Tibial nerve (tissue), 3 donors: ENCODE measurements around the gene CDH20.

Experiments
- POLR2A ChIP-seq, 2 donors: fragments of 450-650 bp; IDR thresholded peaks; one replicate each; pipeline ENCODE4 v1.6.1; 2017; ENCODE audit warnings: antibody characterized with exemption in 2 of 2, mild to moderate bottlenecking in 2 of 2, moderate library complexity in 2 of 2
- TF ChIP-seq, protein P1 (sequence below), 5 experiments: fragments of 200-600 bp in 3 of 5; fragments of 450-650 bp in 2 of 5; sonication (generic) in 3 of 5; IDR thresholded peaks; one replicate each; pipeline ENCODE4 v1.5.1; 2016 to 2019; ENCODE audit warnings: antibody characterized with exemption in 5 of 5, mild to moderate bottlenecking in 3 of 5, moderate library complexity in 2 of 5

DNA sequence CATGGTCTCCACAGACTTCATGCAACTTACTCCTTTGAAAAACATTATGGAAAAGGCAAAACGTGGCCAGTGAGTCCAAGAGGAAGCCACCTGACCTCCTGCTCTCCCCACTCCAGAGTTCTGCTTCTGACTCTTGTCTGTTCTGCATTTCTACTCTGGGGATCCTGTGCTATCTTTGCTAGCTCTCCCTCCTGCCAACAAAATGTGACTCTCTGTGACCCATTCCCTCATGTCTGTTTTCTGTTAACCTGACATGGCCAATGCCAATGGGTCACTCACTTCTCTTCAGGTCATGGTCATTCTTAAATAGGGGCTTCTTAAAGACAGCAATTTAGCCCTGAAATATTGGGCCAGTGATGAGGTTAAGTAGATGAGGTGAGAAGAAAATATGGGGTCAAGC is 210.3 kb downstream of the CDH20 start:
- no peak for TF ChIP-seq POLR2A (IDR thresholded peaks at IDR 0.05)
- TF ChIP-seq, protein P1, sequence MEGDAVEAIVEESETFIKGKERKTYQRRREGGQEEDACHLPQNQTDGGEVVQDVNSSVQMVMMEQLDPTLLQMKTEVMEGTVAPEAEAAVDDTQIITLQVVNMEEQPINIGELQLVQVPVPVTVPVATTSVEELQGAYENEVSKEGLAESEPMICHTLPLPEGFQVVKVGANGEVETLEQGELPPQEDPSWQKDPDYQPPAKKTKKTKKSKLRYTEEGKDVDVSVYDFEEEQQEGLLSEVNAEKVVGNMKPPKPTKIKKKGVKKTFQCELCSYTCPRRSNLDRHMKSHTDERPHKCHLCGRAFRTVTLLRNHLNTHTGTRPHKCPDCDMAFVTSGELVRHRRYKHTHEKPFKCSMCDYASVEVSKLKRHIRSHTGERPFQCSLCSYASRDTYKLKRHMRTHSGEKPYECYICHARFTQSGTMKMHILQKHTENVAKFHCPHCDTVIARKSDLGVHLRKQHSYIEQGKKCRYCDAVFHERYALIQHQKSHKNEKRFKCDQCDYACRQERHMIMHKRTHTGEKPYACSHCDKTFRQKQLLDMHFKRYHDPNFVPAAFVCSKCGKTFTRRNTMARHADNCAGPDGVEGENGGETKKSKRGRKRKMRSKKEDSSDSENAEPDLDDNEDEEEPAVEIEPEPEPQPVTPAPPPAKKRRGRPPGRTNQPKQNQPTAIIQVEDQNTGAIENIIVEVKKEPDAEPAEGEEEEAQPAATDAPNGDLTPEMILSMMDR (IDR thresholded peaks at IDR 0.05), result no peak
